Trophoblast cell (in vitro differentiated cells and primary cell): ENCODE data around the gene LPGAT1.

Source experiments
- DNase-seq, 2 donors: peaks; one replicate each; pipeline ENCODE4 v3.0.0-alpha.2; 2016
- H2AFZ ChIP-seq: 2 replicates; pipeline ENCODE4 v1.6.1; 2013; ENCODE audit warnings: low read length, moderate library complexity, mild to moderate bottlenecking; ENCODE audit not compliant: insufficient read depth, poor library complexity
- H2AK5ac ChIP-seq: 2 replicates; pipeline ENCODE4 v1.6.1; 2013; ENCODE audit warnings: mild to moderate bottlenecking, low read length
- H2BK120ac ChIP-seq: 2 replicates; pipeline ENCODE4 v1.6.1; 2013; ENCODE audit warnings: low read length, mild to moderate bottlenecking, moderate library complexity; ENCODE audit not compliant: insufficient read depth, poor library complexity
- H2BK12ac ChIP-seq: 2 replicates; pipeline ENCODE4 v1.6.1; 2013; ENCODE audit warnings: mild to moderate bottlenecking, low read length, moderate library complexity
- H2BK5ac ChIP-seq: 2 replicates; pipeline ENCODE4 v1.6.1; 2013; ENCODE audit warnings: low read length, low read depth, moderate library complexity, mild to moderate bottlenecking; ENCODE audit not compliant: poor library complexity
- H3K14ac ChIP-seq: 2 replicates; pipeline ENCODE4 v1.6.1; 2013; ENCODE audit warnings: mild to moderate bottlenecking, low read length
- H3K18ac ChIP-seq: 2 replicates; pipeline ENCODE4 v1.6.1; 2013; ENCODE audit warnings: mild to moderate bottlenecking, low read length
- H3K23ac ChIP-seq: 2 replicates; pipeline ENCODE4 v1.6.1; 2013; ENCODE audit warnings: low read length
- H3K27ac ChIP-seq: 2 replicates; pipeline ENCODE4 v1.5.1; 2013; ENCODE audit warnings: low read depth, mild to moderate bottlenecking, inconsistent platforms, low read length, moderate library complexity
- H3K27me3 ChIP-seq: 2 replicates; pipeline ENCODE4 v1.6.1; 2013; ENCODE audit warnings: inconsistent platforms, mild to moderate bottlenecking, low read length, moderate library complexity; ENCODE audit not compliant: insufficient read depth
- H3K36me3 ChIP-seq, 2 experiments: 1 replicate in 1 of 2; 2 replicates in 1 of 2; pipeline ENCODE4 v1.6.1; 2013; ENCODE audit warnings: low read length in 2 of 2, mild to moderate bottlenecking in 2 of 2, moderate library complexity in 1 of 2; ENCODE audit not compliant: insufficient read depth in 2 of 2, control insufficient read depth in 1 of 2
- H3K4ac ChIP-seq: 2 replicates; pipeline ENCODE4 v1.6.1; 2013; ENCODE audit warnings: low read depth, mild to moderate bottlenecking, low read length, moderate library complexity
- H3K4me1 ChIP-seq, 2 experiments: 1 replicate in 1 of 2; 2 replicates in 1 of 2; pipeline ENCODE4 v1.6.1; 2013; ENCODE audit warnings: low read length in 2 of 2, mild to moderate bottlenecking in 2 of 2, moderate library complexity in 1 of 2; ENCODE audit not compliant: insufficient read depth in 2 of 2, control insufficient read depth in 1 of 2
- H3K4me2 ChIP-seq: 2 replicates; pipeline ENCODE4 v1.6.1; 2013; ENCODE audit warnings: inconsistent platforms, mild to moderate bottlenecking, low read length, moderate library complexity
- H3K4me3 ChIP-seq: 2 replicates; pipeline ENCODE4 v1.5.1; 2013; ENCODE audit warnings: mild to moderate bottlenecking, low read depth, low read length, inconsistent platforms
- H3K79me1 ChIP-seq: one replicate; pipeline ENCODE4 v1.6.1; 2013; ENCODE audit warnings: low read length
- H3K79me2 ChIP-seq: 2 replicates; pipeline ENCODE4 v1.6.1; 2013; ENCODE audit warnings: low read length, mild to moderate bottlenecking; ENCODE audit not compliant: control insufficient read depth, insufficient read depth, poor library complexity
- H3K9ac ChIP-seq: 2 replicates; pipeline ENCODE4 v1.6.1; 2013; ENCODE audit warnings: mild to moderate bottlenecking, low read length
- H3K9me3 ChIP-seq: 2 replicates; pipeline ENCODE4 v1.6.1; 2013; ENCODE audit warnings: low read depth, mild to moderate bottlenecking, control low read depth, inconsistent platforms, low read length; ENCODE audit not compliant: insufficient read depth
- H4K12ac ChIP-seq: 2 replicates; pipeline ENCODE4 v1.6.1; 2013; ENCODE audit warnings: low read depth, mild to moderate bottlenecking, low read length, moderate library complexity
- H4K8ac ChIP-seq: 2 replicates; pipeline ENCODE4 v1.6.1; 2013; ENCODE audit warnings: low read depth, mild to moderate bottlenecking, low read length, moderate library complexity
- H4K91ac ChIP-seq: one replicate; pipeline ENCODE4 v1.6.1; 2013; ENCODE audit warnings: low read depth, mild to moderate bottlenecking, low read length, moderate library complexity
- WGBS: extraction: QIAGEN DNeasy Blood & Tissue Kit; methylation state at CpG from one replicate; pipeline ENCODE4 v1.1.7; 2013; ENCODE audit warnings: missing lambda C conversion rate; ENCODE audit not compliant: insufficient read length, insufficient coverage; ENCODE audit errors: extremely low coverage; 5-methylcytosine and 5-hydroxymethylcytosine counted together

Gene LPGAT1

DNA sequence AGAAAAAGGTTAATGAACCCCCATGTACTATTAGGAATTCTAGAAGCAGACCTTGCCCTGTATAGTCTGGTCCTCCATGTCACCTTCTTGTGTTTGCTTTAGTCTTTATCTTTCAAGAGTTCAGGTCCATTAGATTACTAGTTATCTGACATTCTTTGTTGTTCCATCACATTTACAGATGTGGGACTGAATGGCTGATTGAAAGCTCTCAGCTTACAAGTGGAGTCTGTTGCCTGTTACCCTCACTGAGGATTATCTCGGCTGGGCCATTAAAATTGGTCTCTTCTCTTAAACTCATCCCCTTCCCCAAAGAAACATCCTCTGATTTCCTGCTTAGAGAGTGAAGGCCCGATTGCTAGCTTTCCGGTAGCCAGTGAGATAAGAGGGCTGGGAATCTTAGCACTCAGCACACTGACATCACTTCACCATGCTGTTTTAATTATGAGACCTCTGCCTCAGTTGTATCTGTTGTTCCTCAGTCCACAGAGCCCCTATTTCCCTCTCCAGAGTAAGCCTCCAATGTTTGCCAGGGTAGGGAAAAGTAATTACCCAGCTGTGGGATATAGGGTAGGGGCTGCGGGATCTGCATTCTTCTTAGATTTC, 76.8 kb downstream of the LPGAT1 start:
- DNase-seq: no peak
- Histone ChIP-seq H2BK5ac (no peak overlapping the region), H2BK120ac (no peak overlapping the region), H2BK12ac (no peak overlapping the region), H4K8ac (no peak overlapping the region), H3K4me2 (no peak overlapping the region), H3K4ac (no peak overlapping the region), H3K9ac (no peak overlapping the region), H3K9me3 (no peaks in the 10 kb centered on the region), H4K91ac (no peak overlapping the region), H3K4me3 (no peak overlapping the region), H3K4me1 (no peaks in the 10 kb centered on the region), H4K12ac (no peak overlapping the region), H3K36me3 (no peaks in the 10 kb centered on the region), H3K27ac (no peak overlapping the region), H3K14ac (no peak overlapping the region), H3K79me2 (no peaks in the 10 kb centered on the region), H3K23ac (no peak overlapping the region), H2AFZ (no peak overlapping the region), H2AK5ac (no peak overlapping the region), H3K79me1 (no peaks in the 10 kb centered on the region), H3K18ac (no peak overlapping the region), H3K27me3 (no peaks in the 10 kb centered on the region)
- WGBS: no CpG with 5 or more reads among the region's 4 CpGs

DNA sequence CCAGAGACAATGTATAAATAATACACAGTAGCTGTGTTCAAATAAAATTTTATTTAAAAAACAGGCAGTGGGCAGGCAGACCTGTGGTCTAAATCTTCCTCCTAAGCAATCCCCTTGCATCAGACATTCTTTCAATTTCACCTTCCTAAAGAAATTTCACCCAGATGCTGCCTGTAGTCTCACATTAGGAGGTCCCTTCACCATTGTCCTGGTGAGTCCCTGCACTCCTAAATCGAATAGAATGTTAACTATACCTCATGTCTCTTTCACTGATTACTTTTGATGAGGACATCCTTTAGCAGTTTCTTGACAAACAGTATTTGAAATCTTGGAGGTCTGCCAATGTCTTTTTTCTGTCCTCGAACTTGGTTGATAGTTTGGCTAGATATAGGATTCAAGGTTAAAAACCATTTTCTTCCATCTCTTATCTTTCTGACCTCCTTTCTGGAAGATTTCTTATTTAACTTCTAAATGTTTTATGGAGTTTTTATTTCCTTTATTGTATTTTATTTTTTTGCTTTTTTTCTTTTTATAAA, 77.5 kb downstream of the LPGAT1 start:
- Histone ChIP-seq H3K18ac (no peak overlapping the region), H3K36me3 (no peaks in the 10 kb centered on the region), H3K4ac (no peak overlapping the region), H3K9ac (no peak overlapping the region), H4K91ac (no peak overlapping the region), H3K23ac (no peak overlapping the region), H3K27ac (no peak overlapping the region), H3K79me2 (no peaks in the 10 kb centered on the region), H2AFZ (no peak overlapping the region), H3K27me3 (no peaks in the 10 kb centered on the region), H3K14ac (no peak overlapping the region), H3K9me3 (no peaks in the 10 kb centered on the region), H3K79me1 (no peaks in the 10 kb centered on the region), H2BK120ac (no peak overlapping the region), H2BK12ac (no peak overlapping the region), H3K4me2 (no peak overlapping the region), H3K4me3 (no peak overlapping the region), H4K8ac (no peak overlapping the region), H3K4me1 (no peaks in the 10 kb centered on the region), H4K12ac (no peak overlapping the region), H2AK5ac (no peak overlapping the region), H2BK5ac (no peak overlapping the region)
- WGBS: no CpG with 5 or more reads among the region's 2 CpGs
- DNase-seq: no peak

DNA sequence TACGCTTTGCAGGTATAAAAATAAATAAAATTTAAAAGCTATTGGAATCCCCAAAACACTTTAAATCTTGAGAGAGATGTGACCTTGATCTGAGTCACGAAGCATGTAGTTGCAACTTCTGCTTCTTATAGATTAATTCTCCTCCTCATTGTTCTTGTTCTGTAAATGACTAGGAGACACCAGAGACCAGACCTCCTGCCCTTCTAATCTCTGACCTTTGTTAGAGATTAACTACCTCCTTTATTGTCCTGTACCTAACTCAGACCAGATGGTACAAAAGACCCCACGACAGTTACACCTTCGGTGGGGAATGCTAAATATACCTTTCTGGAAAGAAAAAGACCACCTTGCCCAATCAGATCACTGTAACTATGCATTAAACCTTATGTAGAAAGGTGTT, 78.2 kb downstream of the LPGAT1 start:
- H2BK12ac ChIP-seq: no peak overlapping the region

DNA sequence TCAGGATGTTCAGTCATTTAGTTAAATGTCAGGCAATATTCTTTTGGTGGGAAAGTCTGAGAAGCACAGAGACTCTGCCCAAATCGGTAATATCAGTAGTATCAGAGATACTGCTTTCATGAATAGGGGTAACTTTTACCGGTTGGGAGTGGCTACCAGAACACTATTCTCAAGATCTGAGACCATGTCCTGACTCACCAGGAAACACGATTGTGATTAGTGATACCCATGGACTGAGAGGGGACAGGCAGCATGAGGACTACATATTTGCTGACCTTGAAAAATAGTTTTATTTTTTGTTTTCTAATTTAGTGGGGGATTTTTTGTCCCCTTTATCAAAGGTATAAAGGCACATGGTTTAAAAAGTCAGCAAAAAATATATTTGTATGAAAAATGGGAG, 79.1 kb downstream of the LPGAT1 start:
- no peak for DNase-seq
- H2AFZ ChIP-seq: no peak overlapping the region
- no peak overlapping the region for H2BK12ac ChIP-seq
- H2AK5ac ChIP-seq: no peak overlapping the region
- H3K9me3 ChIP-seq: no peaks in the 10 kb centered on the region
- WGBS: no CpG with 5 or more reads among the region's 3 CpGs
- no peaks in the 10 kb centered on the region for H3K79me1 ChIP-seq
- H3K9ac ChIP-seq: no peak overlapping the region
- no peak overlapping the region for H3K4me2 ChIP-seq
- H3K36me3 ChIP-seq: peaks cover 0 to 2% of the 10 kb centered on the region in 2 experiments
- H2BK5ac ChIP-seq: no peak overlapping the region
- no peak overlapping the region for H4K8ac ChIP-seq
- H3K27ac ChIP-seq: no peak overlapping the region
- no peaks in the 10 kb centered on the region for H3K27me3 ChIP-seq
- no peak overlapping the region for H3K4ac ChIP-seq
- no peak overlapping the region for H4K91ac ChIP-seq
- no peaks in the 10 kb centered on the region for H3K4me1 ChIP-seq
- no peak overlapping the region for H3K14ac ChIP-seq
- H3K4me3 ChIP-seq: no peak overlapping the region
- no peaks in the 10 kb centered on the region for H3K79me2 ChIP-seq
- H3K18ac ChIP-seq: no peak overlapping the region
- H4K12ac ChIP-seq: no peak overlapping the region
- no peak overlapping the region for H3K23ac ChIP-seq
- no peak overlapping the region for H2BK120ac ChIP-seq

More for the DNA sequence above, 78.2 kb downstream of the LPGAT1 start:
- Histone ChIP-seq H3K23ac (no peak overlapping the region), H2BK120ac (no peak overlapping the region), H2AK5ac (no peak overlapping the region), H2AFZ (no peak overlapping the region), H3K18ac (no peak overlapping the region), H3K27ac (no peak overlapping the region), H3K79me1 (no peaks in the 10 kb centered on the region), H4K12ac (no peak overlapping the region), H3K9me3 (no peaks in the 10 kb centered on the region), H3K4me1 (no peaks in the 10 kb centered on the region), H3K27me3 (no peaks in the 10 kb centered on the region), H3K4ac (no peak overlapping the region), H3K4me3 (no peak overlapping the region), H2BK5ac (no peak overlapping the region), H3K14ac (no peak overlapping the region), H3K79me2 (no peaks in the 10 kb centered on the region), H3K36me3 (peaks cover 0 to 2% of the 10 kb centered on the region in 2 experiments), H4K91ac (no peak overlapping the region), H3K4me2 (no peak overlapping the region), H3K9ac (no peak overlapping the region), H4K8ac (no peak overlapping the region)
- no peak for DNase-seq
- WGBS: no CpG with 5 or more reads among the region's 4 CpGs
